ENCODE measurements around the gene DAZAP1. TPM values are rescaled to one million over a fixed set of nuclear protein-coding genes. Genes with fewer than 3 reads are reported as not detected.

The DAZAP1 gene
- total RNA-seq: 10 to 100 TPM; 35.8 to 50.9 (median 48.8) TPM

- no peaks in the 10 kb centered on the region for H3K9me3 ChIP-seq
- peak within 1 kb of the TSS; percentile 98 to 100 (median 100) for H3K4me3 ChIP-seq
- peak within 1 kb of the TSS; percentile 94 to 98 for H3K27ac ChIP-seq
- H3K27me3 ChIP-seq: no peaks in the 10 kb centered on the region
- H3K4me1 ChIP-seq: peaks cover 34 to 36% of the 10 kb centered on the region in 2 donors
- H3K36me3 ChIP-seq: no peaks in the 10 kb centered on the region
- TF ChIP-seq POLR2A (IDR thresholded peaks at IDR 0.05) (no peak), CTCF (IDR thresholded peaks at IDR 0.05) (no peak), POLR2AphosphoS5 (IDR thresholded peaks at IDR 0.05) (no peak)
- intact Hi-C loops (cut with DNase I; ENCODE audit: low total_unique reads): loop anchor here (10.0 kb wide), 1 partner anchor 133 kb away; the partner anchor contains the start of gene FAM174C
- no peak for DNase-seq (ENCODE audit: low spot score in 2 of 2)
These were observed at the start of gene DAZAP1 for GRCh38 chr19:1407528-1408299. TSS of gene DAZAP1 (plus strand) at chr19:1407586. CDS start at chr19:1407774, 188 bp downstream.

- Histone ChIP-seq H3K4me1 (peaks cover 8 to 16% of the 10 kb centered on the region in 2 donors), H3K9me3 (no peaks in the 10 kb centered on the region), H3K27me3 (no peaks in the 10 kb centered on the region), H3K4me3 (peak overlapping the region; percentile 23 to 53 (median 41)), H3K36me3 (no peaks in the 10 kb centered on the region), H3K27ac (peak overlapping the region; percentile 65 to 77)
- TF ChIP-seq CTCF (IDR thresholded peaks at IDR 0.05) (no peak), POLR2AphosphoS5 (IDR thresholded peaks at IDR 0.05) (no peak), POLR2A (IDR thresholded peaks at IDR 0.05) (no peak)
- intact Hi-C loops (cut with DNase I; ENCODE audit: low total_unique reads): no loop called here
- no peak for DNase-seq (ENCODE audit: low spot score in 2 of 2)
These were observed 47.1 kb upstream of the DAZAP1 start for GRCh38 chr19:1360126-1360817.

GRCh38 chr19:1360818-1361461, 46.4 kb upstream of the DAZAP1 start:
- TF ChIP-seq POLR2AphosphoS5 (IDR thresholded peaks at IDR 0.05) (peak in 2 of 3 donors; percentile 30 to 31), CTCF (IDR thresholded peaks at IDR 0.05) (no peak)
- Histone ChIP-seq H3K4me1 (peaks cover 8 to 13% of the 10 kb centered on the region in 2 donors), H3K4me3 (peak overlapping the region; percentile 23 to 53 (median 41)), H3K27ac (peak overlapping the region; percentile 65 to 77), H3K9me3 (no peaks in the 10 kb centered on the region), H3K27me3 (no peaks in the 10 kb centered on the region), H3K36me3 (no peaks in the 10 kb centered on the region)
- peak in 1 of 2 donors; percentile 60 for DNase-seq (ENCODE audit: low spot score in 2 of 2)
- intact Hi-C loops (cut with DNase I; ENCODE audit: low total_unique reads): no loop called here

- peaks cover 8 to 10% of the 10 kb centered on the region in 2 donors for H3K4me1 ChIP-seq
- H3K9me3 ChIP-seq: no peaks in the 10 kb centered on the region
- intact Hi-C loops (cut with DNase I; ENCODE audit: low total_unique reads): no loop called here
- DNase-seq (ENCODE audit: low spot score in 2 of 2): no peak
- peak overlapping the region; percentile 23 to 53 (median 41) for H3K4me3 ChIP-seq
- no peak for TF ChIP-seq POLR2A (IDR thresholded peaks at IDR 0.05)
- TF ChIP-seq POLR2AphosphoS5 (IDR thresholded peaks at IDR 0.05): no peak
- no peak for TF ChIP-seq CTCF (IDR thresholded peaks at IDR 0.05)
- H3K36me3 ChIP-seq: no peaks in the 10 kb centered on the region
- no peaks in the 10 kb centered on the region for H3K27me3 ChIP-seq
- H3K27ac ChIP-seq: peak overlapping the region; percentile 65 to 83
These were observed 45.6 kb upstream of the DAZAP1 start for GRCh38 chr19:1361601-1362386.

Data from breast epithelium (tissue), 4 donors.